Cardiac fibroblast (primary cell): ENCODE data around the gene ENTPD8.

Experiments used
- DNase-seq, 2 donors: peaks; one replicate each; pipeline versions ENCODE4 v3.0.0 to v3.0.0-alpha.2; 2010; ENCODE audit warnings: low read depth in 2 of 2
- H3K4me3 ChIP-seq, 2 donors: replicated peaks in 1 of 2; 1 replicate in 1 of 2; 2 replicates in 1 of 2; pipeline ENCODE4 v1.5.1; 2011; ENCODE audit warnings: low read depth in 2 of 2, low read length in 2 of 2, mild to moderate bottlenecking in 2 of 2, moderate library complexity in 1 of 2
- TF ChIP-seq, protein P1 (sequence below): IDR thresholded peaks from one replicate; pipeline ENCODE4 v1.5.1; 2011; ENCODE audit warnings: low read depth, mild to moderate bottlenecking, low read length, inconsistent platforms

The ENTPD8 gene

GRCh38 chr9:137456864-137457405 is 15.8 kb upstream of the ENTPD8 start:
- TF ChIP-seq, protein P1, sequence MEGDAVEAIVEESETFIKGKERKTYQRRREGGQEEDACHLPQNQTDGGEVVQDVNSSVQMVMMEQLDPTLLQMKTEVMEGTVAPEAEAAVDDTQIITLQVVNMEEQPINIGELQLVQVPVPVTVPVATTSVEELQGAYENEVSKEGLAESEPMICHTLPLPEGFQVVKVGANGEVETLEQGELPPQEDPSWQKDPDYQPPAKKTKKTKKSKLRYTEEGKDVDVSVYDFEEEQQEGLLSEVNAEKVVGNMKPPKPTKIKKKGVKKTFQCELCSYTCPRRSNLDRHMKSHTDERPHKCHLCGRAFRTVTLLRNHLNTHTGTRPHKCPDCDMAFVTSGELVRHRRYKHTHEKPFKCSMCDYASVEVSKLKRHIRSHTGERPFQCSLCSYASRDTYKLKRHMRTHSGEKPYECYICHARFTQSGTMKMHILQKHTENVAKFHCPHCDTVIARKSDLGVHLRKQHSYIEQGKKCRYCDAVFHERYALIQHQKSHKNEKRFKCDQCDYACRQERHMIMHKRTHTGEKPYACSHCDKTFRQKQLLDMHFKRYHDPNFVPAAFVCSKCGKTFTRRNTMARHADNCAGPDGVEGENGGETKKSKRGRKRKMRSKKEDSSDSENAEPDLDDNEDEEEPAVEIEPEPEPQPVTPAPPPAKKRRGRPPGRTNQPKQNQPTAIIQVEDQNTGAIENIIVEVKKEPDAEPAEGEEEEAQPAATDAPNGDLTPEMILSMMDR: no peak
- no peak for DNase-seq
- H3K4me3 ChIP-seq: no peak overlapping the region

DNA sequence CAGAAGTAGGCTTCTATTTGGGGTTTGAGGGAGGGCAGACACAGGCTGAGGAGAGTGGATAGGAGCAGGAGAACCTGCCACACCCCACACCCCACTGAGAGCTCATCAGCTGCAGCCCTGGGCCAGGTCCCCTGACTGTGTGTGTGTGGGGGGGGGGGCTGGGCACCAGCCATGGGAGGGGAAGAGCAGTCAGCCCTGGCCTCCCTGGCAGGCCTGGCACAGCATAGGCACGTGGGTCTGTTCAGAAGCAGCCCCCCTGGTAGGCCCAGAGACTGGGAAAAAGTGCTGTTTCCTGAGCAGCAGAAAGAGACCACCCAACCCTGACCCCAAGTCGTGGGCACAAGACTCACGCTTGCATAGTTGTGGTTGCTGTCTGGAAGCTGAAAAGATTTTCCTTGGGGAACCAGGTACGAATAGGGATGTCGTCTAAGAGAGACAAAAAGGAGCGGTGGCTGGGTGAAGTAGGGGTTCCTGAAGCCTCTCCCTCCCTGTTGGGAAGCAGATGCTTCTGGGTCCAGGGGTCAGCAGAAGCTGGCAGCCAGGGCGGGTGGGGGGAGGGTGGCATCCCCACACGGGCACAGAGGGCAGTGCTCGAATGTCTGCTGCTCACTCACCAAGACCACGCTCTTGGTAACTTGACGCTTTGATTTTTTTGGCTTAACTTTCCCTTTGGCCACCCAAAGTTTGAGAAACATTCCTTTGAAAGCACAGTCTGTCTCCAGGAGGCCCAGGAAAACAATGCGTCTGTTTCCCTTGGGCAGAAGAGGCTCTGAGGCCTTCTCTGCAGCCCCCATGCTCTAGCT is 15.1 kb upstream of the ENTPD8 start:
- H3K4me3 ChIP-seq: no peak overlapping the region
- peak; percentile 44 to 72 for DNase-seq

GRCh38 chr9:137455359-137455991 is 14.3 kb upstream of the ENTPD8 start:
- DNase-seq: no peak
- no peak overlapping the region for H3K4me3 ChIP-seq
- TF ChIP-seq, protein P1: no peak

More for the DNA sequence above, 15.1 kb upstream of the ENTPD8 start:
- TF ChIP-seq, protein P1: no peak

DNA sequence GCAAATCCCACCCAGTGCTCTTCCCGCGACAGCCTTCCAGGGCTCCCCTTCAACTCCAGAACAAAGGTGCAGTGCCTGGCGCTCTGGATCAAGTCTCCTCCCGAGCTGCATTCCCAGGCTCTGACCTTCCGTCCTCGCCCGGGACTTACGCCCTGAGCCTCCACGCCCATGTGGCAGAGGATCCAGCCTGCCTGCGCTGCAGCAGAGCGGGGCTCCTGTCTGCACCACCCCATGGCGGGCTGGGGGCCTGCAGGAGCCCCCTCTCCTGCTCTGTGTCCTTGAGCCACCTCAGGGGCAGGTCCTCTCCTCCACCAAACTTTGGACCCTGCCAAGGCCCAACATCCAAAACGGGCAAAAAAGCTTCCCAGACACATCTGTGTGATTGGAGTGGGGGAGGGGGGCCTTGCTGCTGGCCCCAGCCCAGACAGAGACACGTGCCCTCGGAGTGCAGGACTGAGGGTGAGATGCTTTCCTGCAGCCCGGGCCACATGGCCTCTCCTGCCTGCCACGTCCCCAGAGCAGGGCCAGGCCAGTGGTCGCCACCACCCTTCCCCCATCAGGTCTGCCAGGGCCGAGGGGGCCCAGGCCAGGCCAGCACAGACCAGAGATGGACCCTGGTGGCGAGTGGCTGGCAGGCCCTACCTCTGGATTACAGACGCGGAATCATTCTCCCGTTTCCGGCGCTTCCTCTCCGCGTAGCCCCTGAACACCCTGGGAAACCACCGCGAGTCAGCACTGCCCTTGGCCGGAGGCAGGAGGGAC is 13.6 kb upstream of the ENTPD8 start:
- TF ChIP-seq, protein P1: no peak
- H3K4me3 ChIP-seq: no peak overlapping the region
- DNase-seq: peak in 1 of 2 donors; percentile 24

DNA sequence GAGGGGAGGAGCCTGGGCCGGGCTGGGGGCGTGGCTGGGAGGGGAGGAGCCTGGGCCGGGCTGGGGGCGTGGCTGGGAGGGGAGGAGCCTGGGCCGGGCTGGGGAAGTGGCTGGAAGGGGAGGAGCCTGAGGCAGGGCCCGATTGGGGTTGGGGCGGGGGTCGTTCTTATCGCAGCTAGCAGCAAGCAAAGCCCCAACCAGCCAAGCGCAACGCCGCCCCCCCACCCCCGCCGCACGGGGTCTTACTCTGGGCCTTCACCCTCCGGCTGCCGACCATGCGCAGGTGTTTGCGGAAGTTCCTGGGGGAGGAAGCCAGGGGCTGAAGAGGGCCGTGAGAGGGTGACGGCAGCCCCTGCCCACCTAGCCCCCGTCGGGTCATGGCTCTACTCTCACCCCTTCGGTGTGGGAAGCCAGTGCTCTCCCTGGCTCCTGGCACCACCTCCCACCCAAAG is 13.0 kb upstream of the ENTPD8 start:
- DNase-seq: peak in 1 of 2 donors; percentile 37
- TF ChIP-seq, protein P1: no peak
- H3K4me3 ChIP-seq: peak overlapping the region in 1 of 2 donors; percentile 17

GRCh38 chr9:137453643-137454081 is 12.5 kb upstream of the ENTPD8 start:
- TF ChIP-seq, protein P1: no peak
- DNase-seq: peak; percentile 45 to 85
- H3K4me3 ChIP-seq: peak overlapping the region in 1 of 2 donors; percentile 22
